AG04449 (cell line): ENCODE results near the gene RPL26.
A peak's percentile ranks its signal among the peaks of the same experiment; 100 is the strongest.
"Not testable (repeated sequence)": the region's sequence is repeated elsewhere in the genome, so short reads cannot be mapped to it uniquely, and the experiment has no call there.

ENCODE experiments used
- CTCF ChIA-PET: fragments of 350-600 bp; formaldehyde crosslinking; extraction: SDS; loops from one replicate; lab custom pipeline; 2021; ENCODE audit warnings: antibody characterized with exemption; lab: Yijun Ruan, JAX
- POLR2A ChIA-PET: fragments of 400-600, 350-600 bp; formaldehyde crosslinking; extraction: SDS; loops from one replicate; lab custom pipeline; 2020; ENCODE audit warnings: antibody characterized with exemption, inconsistent platforms; lab: Yijun Ruan, JAX
- DNase-seq: peaks from one replicate; pipeline ENCODE4 v3.0.0-alpha.2; 2010; ENCODE audit warnings: low read depth, low spot score
- H3K4me3 ChIP-seq: 2 replicates; pipeline ENCODE4 v1.5.1; 2011; ENCODE audit warnings: low read depth, mild to moderate bottlenecking, control low read depth, low read length
- TF ChIP-seq, protein P1 (sequence below): IDR thresholded peaks from one replicate; pipeline ENCODE4 v1.5.1; 2011; ENCODE audit warnings: mild to moderate bottlenecking, moderate library complexity, low read length, control low read depth, inconsistent platforms; ENCODE audit not compliant: insufficient read depth; ENCODE audit errors: missing control alignments

Gene RPL26

GRCh38 chr17:8377422-8377821 is 5.6 kb downstream of the RPL26 start:
- CTCF ChIA-PET, result interaction anchor here (0.6 to 3.0 kb wide), 18 partner anchors 10 to 409 kb away, joined by 3 to 23 read pairs (median 4); partner anchors contain the start of gene SLC25A35

DNA sequence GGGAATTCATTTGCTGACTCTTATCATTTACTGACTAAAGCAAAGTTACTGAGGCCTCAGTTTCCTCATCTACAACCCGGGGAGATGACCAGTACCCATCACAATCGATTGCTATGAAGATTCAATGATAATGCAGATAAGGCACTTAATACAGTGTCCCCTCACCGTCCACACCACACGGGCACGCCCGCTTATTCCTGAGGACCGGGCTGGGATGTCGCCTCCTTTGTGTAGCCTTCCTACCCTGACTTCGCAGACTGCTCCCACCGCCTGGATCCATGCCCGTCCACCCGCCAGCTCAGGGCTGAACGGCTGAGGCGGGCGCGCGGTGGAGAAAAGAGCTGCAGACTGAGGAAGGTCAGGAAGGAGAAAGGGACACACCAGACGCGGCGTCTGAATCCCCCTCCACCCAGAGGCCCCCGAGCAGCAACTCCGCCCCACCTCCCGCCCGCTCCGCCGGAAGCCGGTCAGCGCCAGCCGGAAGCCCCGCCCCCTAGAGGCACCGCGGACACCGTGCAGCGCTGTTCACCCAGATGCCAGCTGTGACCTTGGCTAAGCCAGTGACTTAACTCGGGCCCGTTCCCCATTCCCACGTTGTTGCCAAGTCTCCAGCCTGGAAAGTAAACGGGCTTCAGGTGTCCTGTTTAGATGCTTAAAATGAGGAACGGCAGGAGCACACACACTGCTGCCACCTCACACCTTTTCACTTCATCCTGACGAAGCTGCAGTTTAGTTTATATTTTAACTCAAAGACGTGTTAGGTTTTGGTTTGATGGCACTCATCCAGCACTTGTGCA is 6.5 kb downstream of the RPL26 start, which contains the start of gene KRABD2:
Gene KRABD2, minus strand, starts transcription at position 434 of the 797 bp plus-strand sequence.
- TF ChIP-seq, protein P1, sequence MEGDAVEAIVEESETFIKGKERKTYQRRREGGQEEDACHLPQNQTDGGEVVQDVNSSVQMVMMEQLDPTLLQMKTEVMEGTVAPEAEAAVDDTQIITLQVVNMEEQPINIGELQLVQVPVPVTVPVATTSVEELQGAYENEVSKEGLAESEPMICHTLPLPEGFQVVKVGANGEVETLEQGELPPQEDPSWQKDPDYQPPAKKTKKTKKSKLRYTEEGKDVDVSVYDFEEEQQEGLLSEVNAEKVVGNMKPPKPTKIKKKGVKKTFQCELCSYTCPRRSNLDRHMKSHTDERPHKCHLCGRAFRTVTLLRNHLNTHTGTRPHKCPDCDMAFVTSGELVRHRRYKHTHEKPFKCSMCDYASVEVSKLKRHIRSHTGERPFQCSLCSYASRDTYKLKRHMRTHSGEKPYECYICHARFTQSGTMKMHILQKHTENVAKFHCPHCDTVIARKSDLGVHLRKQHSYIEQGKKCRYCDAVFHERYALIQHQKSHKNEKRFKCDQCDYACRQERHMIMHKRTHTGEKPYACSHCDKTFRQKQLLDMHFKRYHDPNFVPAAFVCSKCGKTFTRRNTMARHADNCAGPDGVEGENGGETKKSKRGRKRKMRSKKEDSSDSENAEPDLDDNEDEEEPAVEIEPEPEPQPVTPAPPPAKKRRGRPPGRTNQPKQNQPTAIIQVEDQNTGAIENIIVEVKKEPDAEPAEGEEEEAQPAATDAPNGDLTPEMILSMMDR, result peak; percentile 90
- POLR2A ChIA-PET, result interaction anchor here (0.7 to 2.2 kb wide), 4 partner anchors 10 to 226 kb away, joined by 3 to 7 read pairs (median 3); partner anchors contain the start of gene RANGRF
- peak within 1 kb of the TSS; percentile 83 for H3K4me3 ChIP-seq
- CTCF ChIA-PET, result interaction anchor here (0.6 to 3.0 kb wide), 21 partner anchors 11 to 409 kb away, joined by 3 to 23 read pairs (median 4); partner anchors contain the start of gene SLC25A35
- no peak for DNase-seq

More at GRCh38 chr17:8377422-8377821, 5.6 kb downstream of the RPL26 start:
- POLR2A ChIA-PET, result interaction anchor here (0.7 to 1.0 kb wide), 2 partner anchors 17 to 58 kb away, joined by 3 read pairs; partner anchors contain the start of gene NDEL1
- TF ChIP-seq, protein P1, result no peak
- no peak overlapping the region for H3K4me3 ChIP-seq
- no peak for DNase-seq

- POLR2A ChIA-PET, result interaction anchor here (0.7 to 2.2 kb wide), 3 partner anchors 14 to 150 kb away, joined by 3 to 7 read pairs (median 3); partner anchors contain the start of gene RANGRF
- DNase-seq, result no peak
- CTCF ChIA-PET, result interaction anchor here (0.6 to 3.0 kb wide), 11 partner anchors 8 to 410 kb away, joined by 3 to 23 read pairs (median 4); no protein-coding TSS in a partner anchor
- TF ChIP-seq, protein P1, result no peak
- H3K4me3 ChIP-seq, result peak overlapping the region; percentile 83
Measured at GRCh38 chr17:8375738-8376259, 7.2 kb downstream of the RPL26 start.

DNA sequence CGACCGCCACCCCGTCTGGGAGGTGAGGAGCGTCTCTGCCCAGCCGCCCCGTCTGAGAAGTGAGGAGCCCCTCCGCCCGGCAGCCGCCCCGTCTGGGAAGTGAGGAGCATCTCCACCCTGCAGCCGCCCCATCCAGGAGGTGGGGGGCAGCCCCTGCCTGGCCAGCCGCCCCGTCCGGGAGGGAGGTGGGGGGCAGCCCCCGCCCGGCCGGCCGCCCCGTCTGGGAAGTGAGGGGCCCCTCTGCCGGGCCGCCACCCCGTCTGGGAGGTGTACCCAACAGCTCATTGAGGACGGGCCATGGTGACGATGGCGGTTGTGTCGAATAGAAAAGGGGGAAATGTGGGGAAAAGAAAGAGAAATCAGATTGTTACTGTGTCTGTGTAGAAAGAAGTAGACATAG is 9.1 kb downstream of the RPL26 start:
- DNase-seq, CTCF ChIA-PET, POLR2A ChIA-PET, H3K4me3 ChIP-seq: not testable (repeated sequence)

DNA sequence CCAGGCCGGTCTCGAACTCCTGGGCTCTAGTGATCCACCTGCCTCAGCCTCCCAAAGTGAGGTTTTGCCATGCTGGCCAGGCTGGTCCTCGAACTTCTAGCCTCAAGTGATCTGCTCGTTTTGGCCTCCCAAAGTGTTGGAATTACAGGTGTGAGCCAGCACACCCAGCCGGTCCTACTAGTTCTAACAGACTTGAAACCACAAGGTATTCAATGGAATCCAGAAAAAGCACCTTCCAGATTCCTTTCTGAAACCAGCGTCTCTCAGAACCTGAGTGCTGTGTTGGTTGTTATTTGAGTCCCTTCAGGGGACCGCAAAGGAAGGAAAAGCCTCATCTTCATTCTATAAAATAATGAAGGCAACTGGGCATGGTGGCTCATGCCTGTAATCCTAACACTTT is 10.6 kb downstream of the RPL26 start:
- TF ChIP-seq, protein P1, result no peak
- ChIA-PET CTCF (no interaction called here), POLR2A (no interaction called here)
- no peak overlapping the region for H3K4me3 ChIP-seq
- no peak for DNase-seq

GRCh38 chr17:8371786-8372185 is 11.2 kb downstream of the RPL26 start:
- no peak overlapping the region for H3K4me3 ChIP-seq
- DNase-seq, result no peak
- POLR2A ChIA-PET, result no interaction called here
- CTCF ChIA-PET, result interaction anchor here (2.7 kb wide), 1 partner anchor 11 kb away, joined by 18 read pairs; the partner anchor contains the start of gene RPL26
- TF ChIP-seq, protein P1, result no peak
